Measurements from ENCODE around the gene GCK. TPM values are rescaled to one million over a fixed set of nuclear protein-coding genes. Genes with fewer than 3 reads are reported as not detected.

Gene GCK
- total and polyA plus RNA-seq, 2 of the 13 experiments (the other 11 are each of a cell fraction or from before 2014, with no cell fraction given), result not detected

DNA sequence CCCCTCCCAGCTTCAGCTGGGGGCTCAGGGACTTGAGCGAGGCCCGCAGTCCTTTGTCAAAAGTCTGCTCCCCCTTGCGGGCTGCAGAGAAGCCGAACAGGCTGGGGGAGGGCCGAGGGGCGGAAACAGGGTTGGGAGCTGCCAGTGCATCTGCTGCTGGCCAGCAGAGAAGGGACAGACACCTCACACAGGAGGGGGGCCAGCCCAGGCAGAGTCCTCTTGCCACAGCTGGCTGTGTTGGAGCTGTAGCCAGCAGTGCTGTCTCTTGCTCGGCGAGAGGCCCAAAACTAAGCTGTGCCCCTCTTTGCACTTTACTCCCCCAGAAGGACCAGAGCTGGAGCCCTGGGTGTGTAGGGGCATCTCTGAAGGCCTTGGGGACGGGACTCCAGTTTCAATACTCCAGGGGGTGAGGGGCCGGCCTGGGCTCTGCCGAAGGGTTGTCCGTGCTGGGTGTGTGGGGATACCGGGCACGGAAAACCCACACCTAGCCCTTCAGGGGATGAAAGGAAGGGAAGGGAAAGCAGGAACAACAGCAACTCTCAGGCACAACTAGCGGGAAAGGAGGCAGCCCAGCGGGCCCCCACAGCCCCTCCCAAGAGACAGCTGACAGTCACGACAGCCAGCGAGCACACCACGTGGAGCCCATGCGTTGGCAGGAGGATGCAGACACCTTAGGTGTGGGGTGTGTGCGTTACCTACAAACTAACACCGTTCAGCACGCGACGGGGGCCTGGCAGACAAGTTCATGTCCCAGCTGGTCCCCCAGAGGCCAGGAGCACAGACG, 29.4 kb upstream of the GCK start (continued):
- no peak for TF ChIP-seq FOSL1 (CRISPR knock-in tag; IDR thresholded peaks at IDR 0.05; ENCODE audit: borderline replicate concordance)
- TF ChIP-seq CBFB (CRISPR knock-in tag; IDR thresholded peaks at IDR 0.05), result no peak
- TF ChIP-seq EP300 (IDR thresholded peaks at IDR 0.05; ENCODE audit: low read depth in 2 of 2, low read length in 2 of 2), result no peak
- no peak for TF ChIP-seq EP300 (CRISPR knock-in tag; IDR thresholded peaks at IDR 0.05; ENCODE audit: borderline replicate concordance)
- no peak for TF ChIP-seq ZNF326 (CRISPR knock-in tag; IDR thresholded peaks at IDR 0.05; ENCODE audit: borderline replicate concordance)
- TF ChIP-seq ATAD3A (CRISPR knock-in tag; IDR thresholded peaks at IDR 0.05), result no peak
- TF ChIP-seq ZSCAN29 (CRISPR knock-in tag; conservative IDR thresholded peaks at IDR 0.05), result no peak
- 0 out of 2 replicates have a peak, but pooled peaks have one; percentile 21 for TF ChIP-seq UBTF (CRISPR knock-in tag; IDR thresholded peaks at IDR 0.05)
- no peak for TF ChIP-seq THAP11 (CRISPR knock-in tag; IDR thresholded peaks at IDR 0.05)
- TF ChIP-seq TARDBP (CRISPR knock-in tag; IDR thresholded peaks at IDR 0.05), result 0 out of 2 replicates have a peak, but pooled peaks have one; percentile 30
- TF ChIP-seq ZFY (CRISPR knock-in tag; IDR thresholded peaks at IDR 0.05), result peak; percentile 17; the same call in 1 of the 2 replicates
- no peak for TF ChIP-seq POLR2AphosphoS2 (IDR thresholded peaks at IDR 0.05; ENCODE audit: low read depth, low read length)
- no peak for TF ChIP-seq PRDM10 (CRISPR knock-in tag; IDR thresholded peaks at IDR 0.05; ENCODE audit: low read depth)
- no peak for TF ChIP-seq CENPBD1 (CRISPR knock-in tag; IDR thresholded peaks at IDR 0.05; ENCODE audit: borderline replicate concordance, low read depth)
- TF ChIP-seq ZNF850 (CRISPR knock-in tag; conservative IDR thresholded peaks at IDR 0.05), result no peak
- no peak for TF ChIP-seq ZC3H13 (CRISPR knock-in tag; IDR thresholded peaks at IDR 0.05)
- no peak for TF ChIP-seq ZNF256 (CRISPR knock-in tag; conservative IDR thresholded peaks at IDR 0.05)
- TF ChIP-seq, protein P1, sequence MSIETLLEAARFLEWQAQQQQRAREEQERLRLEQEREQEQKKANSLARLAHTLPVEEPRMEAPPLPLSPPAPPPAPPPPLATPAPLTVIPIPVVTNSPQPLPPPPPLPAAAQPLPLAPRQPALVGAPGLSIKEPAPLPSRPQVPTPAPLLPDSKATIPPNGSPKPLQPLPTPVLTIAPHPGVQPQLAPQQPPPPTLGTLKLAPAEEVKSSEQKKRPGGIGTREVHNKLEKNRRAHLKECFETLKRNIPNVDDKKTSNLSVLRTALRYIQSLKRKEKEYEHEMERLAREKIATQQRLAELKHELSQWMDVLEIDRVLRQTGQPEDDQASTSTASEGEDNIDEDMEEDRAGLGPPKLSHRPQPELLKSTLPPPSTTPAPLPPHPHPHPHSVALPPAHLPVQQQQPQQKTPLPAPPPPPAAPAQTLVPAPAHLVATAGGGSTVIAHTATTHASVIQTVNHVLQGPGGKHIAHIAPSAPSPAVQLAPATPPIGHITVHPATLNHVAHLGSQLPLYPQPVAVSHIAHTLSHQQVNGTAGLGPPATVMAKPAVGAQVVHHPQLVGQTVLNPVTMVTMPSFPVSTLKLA (IDR thresholded peaks at IDR 0.05), result peak; percentile 62
- TF ChIP-seq ZBTB37 (CRISPR knock-in tag; IDR thresholded peaks at IDR 0.05), result no peak
- TF ChIP-seq ZNF232 (CRISPR knock-in tag; IDR thresholded peaks at IDR 0.05; ENCODE audit: borderline replicate concordance), result no peak

Data from HepG2 (cell line).